ENCODE data around the gene LCOR.

DNA sequence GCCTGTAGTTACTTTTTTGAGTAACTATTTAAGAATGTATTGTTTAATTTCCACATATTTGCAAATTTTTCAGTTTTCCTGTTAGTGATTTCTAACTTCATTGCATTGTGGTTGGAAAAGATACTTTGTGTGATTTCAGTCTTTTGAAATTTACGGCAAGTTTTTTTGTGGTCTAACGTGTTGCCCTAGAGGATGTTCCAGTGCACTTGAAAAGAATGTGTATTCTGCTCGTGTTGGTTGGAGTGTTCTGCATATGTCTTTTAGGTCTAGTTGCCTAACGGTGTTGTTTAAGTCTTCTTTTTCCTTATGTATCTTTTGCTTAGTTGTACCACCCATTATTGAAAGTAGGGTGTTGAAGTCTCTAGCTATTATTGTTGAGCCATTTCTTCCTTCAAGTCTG lies 59.7 kb downstream of the LCOR start:
- no peak for TF ChIP-seq EZH2phosphoT487 (IDR thresholded peaks at IDR 0.05)
- TF ChIP-seq, protein P1, sequence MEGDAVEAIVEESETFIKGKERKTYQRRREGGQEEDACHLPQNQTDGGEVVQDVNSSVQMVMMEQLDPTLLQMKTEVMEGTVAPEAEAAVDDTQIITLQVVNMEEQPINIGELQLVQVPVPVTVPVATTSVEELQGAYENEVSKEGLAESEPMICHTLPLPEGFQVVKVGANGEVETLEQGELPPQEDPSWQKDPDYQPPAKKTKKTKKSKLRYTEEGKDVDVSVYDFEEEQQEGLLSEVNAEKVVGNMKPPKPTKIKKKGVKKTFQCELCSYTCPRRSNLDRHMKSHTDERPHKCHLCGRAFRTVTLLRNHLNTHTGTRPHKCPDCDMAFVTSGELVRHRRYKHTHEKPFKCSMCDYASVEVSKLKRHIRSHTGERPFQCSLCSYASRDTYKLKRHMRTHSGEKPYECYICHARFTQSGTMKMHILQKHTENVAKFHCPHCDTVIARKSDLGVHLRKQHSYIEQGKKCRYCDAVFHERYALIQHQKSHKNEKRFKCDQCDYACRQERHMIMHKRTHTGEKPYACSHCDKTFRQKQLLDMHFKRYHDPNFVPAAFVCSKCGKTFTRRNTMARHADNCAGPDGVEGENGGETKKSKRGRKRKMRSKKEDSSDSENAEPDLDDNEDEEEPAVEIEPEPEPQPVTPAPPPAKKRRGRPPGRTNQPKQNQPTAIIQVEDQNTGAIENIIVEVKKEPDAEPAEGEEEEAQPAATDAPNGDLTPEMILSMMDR (IDR thresholded peaks at IDR 0.05) = no peak

All from neural progenitor cell (in vitro differentiated cells).